HepG2 (cell line): ENCODE data around the gene CFAP92. TPM values are rescaled to one million over a fixed set of nuclear protein-coding genes. Genes with fewer than 3 reads are reported as not detected.

ENCODE experiments used
- AKAP8 ChIP-seq: sonication (generic); formaldehyde crosslinking; IDR thresholded peaks from 2 replicates; pipeline ENCODE4 v1.5.1; 2020; ENCODE audit warnings: mild to moderate bottlenecking, missing genetic modification reagents
- ATF7-NPFF ChIP-seq: sonication (generic); formaldehyde crosslinking; IDR thresholded peaks from 2 replicates; pipeline ENCODE4 v1.8.1; 2023; ENCODE audit warnings: mild to moderate bottlenecking, low read depth, missing genetic modification reagents, moderate library complexity
- BRCA1 ChIP-seq: sonication (generic); formaldehyde crosslinking; IDR thresholded peaks from 2 replicates; pipeline ENCODE4 v1.4.0; 2020; ENCODE audit warnings: missing genetic modification reagents
- DMTF1 ChIP-seq: sonication (generic); formaldehyde crosslinking; IDR thresholded peaks from 2 replicates; pipeline ENCODE4 v1.4.0; 2020; ENCODE audit warnings: mild to moderate bottlenecking, missing genetic modification reagents
- ELF1 ChIP-seq: sonication (generic); formaldehyde crosslinking; IDR thresholded peaks from 2 replicates; pipeline ENCODE4 v1.4.0; 2020; ENCODE audit warnings: missing genetic modification reagents
- MTF2 ChIP-seq: sonication (generic); formaldehyde crosslinking; IDR thresholded peaks from 2 replicates; pipeline ENCODE4 v1.5.0; 2020; ENCODE audit warnings: missing genetic modification reagents, borderline replicate concordance
- NFKB2 ChIP-seq: sonication (generic); formaldehyde crosslinking; IDR thresholded peaks from 2 replicates; pipeline ENCODE4 v1.4.0; 2020; ENCODE audit warnings: missing genetic modification reagents, borderline replicate concordance
- ZBTB8A ChIP-seq: sonication (generic); formaldehyde crosslinking; IDR thresholded peaks from 2 replicates; pipeline ENCODE4 v1.4.0; 2020; ENCODE audit warnings: mild to moderate bottlenecking, low read depth, missing genetic modification reagents, borderline replicate concordance
- ZMYM3 ChIP-seq: sonication (generic); formaldehyde crosslinking; IDR thresholded peaks from 2 replicates; pipeline ENCODE4 v1.5.1; 2020; ENCODE audit warnings: mild to moderate bottlenecking, missing genetic modification reagents
- ZNF232 ChIP-seq: sonication (generic); formaldehyde crosslinking; IDR thresholded peaks from 2 replicates; pipeline ENCODE4 v1.4.0; 2020; ENCODE audit warnings: missing genetic modification reagents, borderline replicate concordance
- ZSCAN12 ChIP-seq: sonication (generic); formaldehyde crosslinking; IDR thresholded peaks from 2 replicates; pipeline ENCODE4 v1.9.0; 2021; ENCODE audit warnings: mild to moderate bottlenecking, missing genetic modification reagents
- polyA plus RNA-seq, 8 experiments: library from polyadenylated mRNA; depleted of rRNA in 3 of 8; stranded (reverse) in 7 of 8; unstranded in 1 of 8; fragments of >200 nt; fragmentation: Illumina TruSeq in 4 of 8; extraction: Trizol in 4 of 8; gene quantifications; 2 replicates each; pipeline versions ENCODE4 v1.2.1 to v1.2.3, GENCODE V29; 2011 to 2016; ENCODE audit warnings: low read depth in 4 of 8, missing spikeins in 1 of 8, mixed read lengths in 1 of 8; ENCODE audit not compliant: insufficient read depth in 1 of 8
- total RNA-seq, 5 experiments: library from RNA; depleted of rRNA; stranded (reverse); fragments of >200 nt; fragmentation: Illumina TruSeq; extraction: Trizol; gene quantifications; 2 replicates each; pipeline ENCODE4 v1.2.3, GENCODE V29; 2016; ENCODE audit warnings: low read depth in 1 of 5
- TF ChIP-seq, protein P1 (sequence below): sonication (generic); formaldehyde crosslinking; IDR thresholded peaks from 2 replicates; pipeline ENCODE4 v1.4.0; 2020; ENCODE audit warnings: missing genetic modification reagents
- TF ChIP-seq, protein P2 (sequence below): sonication (generic); formaldehyde crosslinking; IDR thresholded peaks from 2 replicates; pipeline ENCODE4 v1.5.0; 2020; ENCODE audit warnings: mild to moderate bottlenecking, missing genetic modification reagents, borderline replicate concordance
- TF ChIP-seq, protein P3 (sequence below): sonication (generic); formaldehyde crosslinking; IDR thresholded peaks from 2 replicates; pipeline ENCODE4 v1.5.1; 2020; ENCODE audit warnings: missing genetic modification reagents, mild to moderate bottlenecking, borderline replicate concordance
- TF ChIP-seq, protein P4 (sequence below): sonication (generic); formaldehyde crosslinking; IDR thresholded peaks from 2 replicates; pipeline ENCODE4 v1.5.0; 2020; ENCODE audit warnings: missing genetic modification reagents

Gene CFAP92
- total and polyA plus RNA-seq, 2 of the 13 experiments (the other 11 are each of a cell fraction or from before 2014, with no cell fraction given): 0.18 to 0.46 TPM

DNA sequence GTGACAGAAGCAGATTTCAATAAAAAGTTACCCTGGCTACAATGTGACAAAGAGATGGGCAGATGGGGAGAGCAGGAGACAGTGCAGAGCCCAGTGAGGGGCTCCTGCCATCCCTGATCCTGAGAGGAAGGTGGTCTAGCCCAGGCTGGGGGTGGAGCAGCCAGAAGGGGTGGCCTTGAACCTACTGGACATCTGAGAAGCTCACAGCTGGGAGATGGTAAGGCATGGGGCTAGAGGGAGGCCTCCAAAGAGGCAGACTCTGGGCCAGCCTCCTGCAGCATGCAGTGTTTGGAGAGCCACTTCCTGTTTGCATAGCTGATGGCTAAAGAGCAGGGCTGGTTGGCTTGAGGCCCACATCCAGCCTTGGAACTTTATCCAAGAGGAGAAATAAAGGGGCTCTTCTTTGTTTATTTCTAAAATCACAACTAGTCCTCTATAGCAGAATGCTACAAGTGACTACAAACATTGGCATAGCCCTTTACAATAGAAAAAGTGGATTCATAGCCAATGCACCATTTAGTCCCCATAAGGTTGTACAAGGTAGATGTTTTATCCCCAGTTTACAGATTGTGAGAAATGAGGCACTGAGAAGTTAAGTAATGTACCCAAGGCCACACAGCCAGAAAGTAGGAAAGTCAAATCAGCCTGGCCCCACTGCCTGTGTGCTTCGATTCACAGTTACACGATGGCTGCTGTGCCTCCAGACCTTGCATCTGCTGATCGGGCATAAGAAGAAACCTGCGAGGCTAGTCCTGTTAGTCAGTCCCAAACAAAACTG is 11.8 kb upstream of the CFAP92 start (continued):
- TF ChIP-seq, protein P1, sequence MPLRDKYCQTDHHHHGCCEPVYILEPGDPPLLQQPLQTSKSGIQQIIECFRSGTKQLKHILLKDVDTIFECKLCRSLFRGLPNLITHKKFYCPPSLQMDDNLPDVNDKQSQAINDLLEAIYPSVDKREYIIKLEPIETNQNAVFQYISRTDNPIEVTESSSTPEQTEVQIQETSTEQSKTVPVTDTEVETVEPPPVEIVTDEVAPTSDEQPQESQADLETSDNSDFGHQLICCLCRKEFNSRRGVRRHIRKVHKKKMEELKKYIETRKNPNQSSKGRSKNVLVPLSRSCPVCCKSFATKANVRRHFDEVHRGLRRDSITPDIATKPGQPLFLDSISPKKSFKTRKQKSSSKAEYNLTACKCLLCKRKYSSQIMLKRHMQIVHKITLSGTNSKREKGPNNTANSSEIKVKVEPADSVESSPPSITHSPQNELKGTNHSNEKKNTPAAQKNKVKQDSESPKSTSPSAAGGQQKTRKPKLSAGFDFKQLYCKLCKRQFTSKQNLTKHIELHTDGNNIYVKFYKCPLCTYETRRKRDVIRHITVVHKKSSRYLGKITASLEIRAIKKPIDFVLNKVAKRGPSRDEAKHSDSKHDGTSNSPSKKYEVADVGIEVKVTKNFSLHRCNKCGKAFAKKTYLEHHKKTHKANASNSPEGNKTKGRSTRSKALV (CRISPR knock-in tag): peak; percentile 60; the same call in 1 of the 2 replicates
- TF ChIP-seq AKAP8 (CRISPR knock-in tag): no peak
- no peak; the same call in 1 of the 2 replicates for TF ChIP-seq ZMYM3 (CRISPR knock-in tag)
- no peak for TF ChIP-seq ATF7-NPFF
- no peak for TF ChIP-seq ZSCAN12 (CRISPR knock-in tag)
- TF ChIP-seq, protein P2, sequence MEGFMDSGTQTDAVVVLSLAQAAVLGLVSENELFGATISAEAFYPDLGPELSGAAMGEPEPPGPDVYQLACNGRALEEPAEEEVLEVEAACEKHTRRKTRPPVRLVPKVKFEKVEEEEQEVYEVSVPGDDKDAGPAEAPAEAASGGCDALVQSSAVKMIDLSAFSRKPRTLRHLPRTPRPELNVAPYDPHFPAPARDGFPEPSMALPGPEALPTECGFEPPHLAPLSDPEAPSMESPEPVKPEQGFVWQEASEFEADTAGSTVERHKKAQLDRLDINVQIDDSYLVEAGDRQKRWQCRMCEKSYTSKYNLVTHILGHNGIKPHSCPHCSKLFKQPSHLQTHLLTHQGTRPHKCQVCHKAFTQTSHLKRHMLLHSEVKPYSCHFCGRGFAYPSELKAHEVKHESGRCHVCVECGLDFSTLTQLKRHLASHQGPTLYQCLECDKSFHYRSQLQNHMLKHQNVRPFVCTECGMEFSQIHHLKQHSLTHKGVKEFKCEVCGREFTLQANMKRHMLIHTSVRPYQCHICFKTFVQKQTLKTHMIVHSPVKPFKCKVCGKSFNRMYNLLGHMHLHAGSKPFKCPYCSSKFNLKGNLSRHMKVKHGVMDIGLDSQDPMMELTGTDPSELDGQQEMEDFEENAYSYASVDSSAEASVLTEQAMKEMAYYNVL (CRISPR knock-in tag): 0 out of 2 replicates have a peak, but pooled peaks have one; percentile 33
- no peak for TF ChIP-seq ZBTB8A
- peak; percentile 85 for TF ChIP-seq ELF1 (CRISPR knock-in tag)
- no peak for TF ChIP-seq DMTF1 (CRISPR knock-in tag)
- TF ChIP-seq BRCA1 (CRISPR knock-in tag): no peak
- TF ChIP-seq MTF2: no peak
- no peak; the same call in 1 of the 2 replicates for TF ChIP-seq NFKB2
- no peak for TF ChIP-seq ZNF232 (CRISPR knock-in tag)
- TF ChIP-seq, protein P3, sequence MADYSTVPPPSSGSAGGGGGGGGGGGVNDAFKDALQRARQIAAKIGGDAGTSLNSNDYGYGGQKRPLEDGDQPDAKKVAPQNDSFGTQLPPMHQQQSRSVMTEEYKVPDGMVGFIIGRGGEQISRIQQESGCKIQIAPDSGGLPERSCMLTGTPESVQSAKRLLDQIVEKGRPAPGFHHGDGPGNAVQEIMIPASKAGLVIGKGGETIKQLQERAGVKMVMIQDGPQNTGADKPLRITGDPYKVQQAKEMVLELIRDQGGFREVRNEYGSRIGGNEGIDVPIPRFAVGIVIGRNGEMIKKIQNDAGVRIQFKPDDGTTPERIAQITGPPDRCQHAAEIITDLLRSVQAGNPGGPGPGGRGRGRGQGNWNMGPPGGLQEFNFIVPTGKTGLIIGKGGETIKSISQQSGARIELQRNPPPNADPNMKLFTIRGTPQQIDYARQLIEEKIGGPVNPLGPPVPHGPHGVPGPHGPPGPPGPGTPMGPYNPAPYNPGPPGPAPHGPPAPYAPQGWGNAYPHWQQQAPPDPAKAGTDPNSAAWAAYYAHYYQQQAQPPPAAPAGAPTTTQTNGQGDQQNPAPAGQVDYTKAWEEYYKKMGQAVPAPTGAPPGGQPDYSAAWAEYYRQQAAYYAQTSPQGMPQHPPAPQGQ (CRISPR knock-in tag): no peak
- TF ChIP-seq, protein P4, sequence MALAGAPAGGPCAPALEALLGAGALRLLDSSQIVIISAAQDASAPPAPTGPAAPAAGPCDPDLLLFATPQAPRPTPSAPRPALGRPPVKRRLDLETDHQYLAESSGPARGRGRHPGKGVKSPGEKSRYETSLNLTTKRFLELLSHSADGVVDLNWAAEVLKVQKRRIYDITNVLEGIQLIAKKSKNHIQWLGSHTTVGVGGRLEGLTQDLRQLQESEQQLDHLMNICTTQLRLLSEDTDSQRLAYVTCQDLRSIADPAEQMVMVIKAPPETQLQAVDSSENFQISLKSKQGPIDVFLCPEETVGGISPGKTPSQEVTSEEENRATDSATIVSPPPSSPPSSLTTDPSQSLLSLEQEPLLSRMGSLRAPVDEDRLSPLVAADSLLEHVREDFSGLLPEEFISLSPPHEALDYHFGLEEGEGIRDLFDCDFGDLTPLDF (CRISPR knock-in tag): no peak
